Activated T-cell treated with anti-CD3 and anti-CD28 coated beads, Interleukin-2, amount 50 U/mL, for 1 hour (primary cell): Measurements from ENCODE around the gene MYDGF.

Experiments used
- DNase-seq: peaks from one replicate; pipeline ENCODE4 v3.0.0-alpha.2; 2020

MYDGF gene

GRCh38 chr19:4673726-4674125 lies 3.6 kb upstream of the MYDGF start:
- DNase-seq, result no peak

DNA sequence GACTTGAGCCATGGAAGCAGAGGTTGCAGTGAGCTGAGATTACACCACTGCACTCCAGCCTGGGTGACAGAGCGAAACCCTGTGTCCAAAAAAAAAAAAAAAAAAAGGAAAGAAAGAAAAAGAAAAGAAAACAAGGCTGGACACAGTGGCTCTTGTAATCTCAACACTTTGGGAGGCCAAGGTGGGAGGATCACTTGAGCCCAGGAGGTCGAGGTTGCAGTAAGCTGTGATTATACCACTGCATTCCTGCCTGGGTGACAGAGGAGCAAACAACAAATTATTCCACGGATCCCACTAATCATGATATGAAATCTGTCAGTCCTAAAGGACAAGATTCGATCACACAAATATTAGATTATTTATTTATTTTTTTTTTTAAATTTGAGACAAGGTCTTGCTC lies 3.1 kb upstream of the MYDGF start:
- DNase-seq, result no peak

- DNase-seq, result no peak
These were observed 1.2 kb upstream of the MYDGF start for GRCh38 chr19:4671185-4671851.

GRCh38 chr19:4664642-4665041 lies 5.5 kb downstream of the MYDGF start:
- DNase-seq, result no peak

DNA sequence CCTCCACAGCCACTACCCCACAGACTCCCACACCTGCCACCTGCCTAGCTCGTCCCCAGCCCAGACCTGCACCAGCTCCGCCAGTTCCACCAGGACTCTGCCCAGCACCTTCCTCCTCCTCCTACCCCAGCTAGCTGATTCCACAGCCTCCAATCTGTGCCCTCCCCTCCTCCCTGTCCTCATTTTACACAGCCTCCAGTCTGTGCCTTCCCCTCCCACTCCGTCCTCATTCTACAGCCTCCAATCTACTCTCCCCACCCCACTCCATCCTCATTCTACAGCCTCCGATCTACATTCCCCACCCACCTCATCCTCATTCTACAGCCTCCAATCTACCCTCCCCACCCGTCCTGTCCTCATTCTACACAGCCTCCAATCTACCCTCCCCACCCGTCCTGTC lies 7.3 kb downstream of the MYDGF start:
- DNase-seq, result no peak

GRCh38 chr19:4662020-4662695 lies 8.0 kb downstream of the MYDGF start:
- no peak for DNase-seq

DNA sequence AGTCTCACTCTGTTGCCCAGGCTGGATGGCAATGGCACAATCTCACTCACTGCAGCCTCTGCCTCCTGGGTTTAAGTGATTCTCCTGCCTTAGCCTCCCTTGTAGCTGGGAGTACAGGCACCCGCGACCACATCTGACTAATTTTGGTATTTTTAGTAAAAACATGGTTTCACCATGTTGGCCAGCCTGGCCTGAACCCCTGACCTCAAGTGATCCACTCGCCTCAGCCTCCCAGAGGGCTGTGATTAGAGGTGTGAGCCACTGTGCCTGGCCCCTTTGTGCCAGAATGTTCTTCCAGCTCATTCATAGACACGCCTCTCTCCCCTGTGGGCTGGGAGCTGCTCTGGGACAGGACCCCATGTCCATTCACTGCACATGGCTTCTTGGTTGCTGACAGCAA lies 9.1 kb downstream of the MYDGF start:
- no peak for DNase-seq

DNA sequence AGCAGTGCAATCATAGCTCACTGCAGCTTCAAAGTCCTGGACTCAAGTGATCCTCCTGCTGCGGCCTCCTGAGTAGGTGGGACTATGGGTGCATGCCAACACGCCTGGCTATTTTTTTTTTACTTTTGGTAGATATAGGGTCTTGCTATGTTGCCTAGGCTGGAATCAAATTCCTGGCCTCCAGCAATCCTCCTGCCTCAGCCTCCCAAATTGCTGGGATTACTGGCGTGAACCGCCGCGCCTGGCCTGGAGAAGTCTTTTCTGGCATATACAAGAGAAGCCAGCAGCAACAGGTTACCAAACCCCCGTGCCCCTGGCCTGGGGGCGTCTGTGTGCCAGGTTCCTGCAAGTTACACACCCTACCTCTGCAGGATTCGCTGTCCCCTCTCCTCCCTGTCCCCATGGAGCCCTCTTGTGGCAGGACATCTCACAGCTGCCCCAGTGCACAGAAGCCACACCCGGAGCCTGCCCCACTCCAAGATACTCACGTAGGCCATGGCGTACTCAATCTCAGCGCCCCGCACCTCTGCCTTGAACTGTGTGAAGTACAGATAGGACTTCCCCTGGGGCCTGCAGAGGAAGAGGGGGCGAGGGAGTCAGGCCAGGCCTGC lies 9.9 kb downstream of the MYDGF start:
- DNase-seq, result no peak

- DNase-seq, result no peak
These were observed 12.3 kb downstream of the MYDGF start for GRCh38 chr19:4657835-4658234.

DNA sequence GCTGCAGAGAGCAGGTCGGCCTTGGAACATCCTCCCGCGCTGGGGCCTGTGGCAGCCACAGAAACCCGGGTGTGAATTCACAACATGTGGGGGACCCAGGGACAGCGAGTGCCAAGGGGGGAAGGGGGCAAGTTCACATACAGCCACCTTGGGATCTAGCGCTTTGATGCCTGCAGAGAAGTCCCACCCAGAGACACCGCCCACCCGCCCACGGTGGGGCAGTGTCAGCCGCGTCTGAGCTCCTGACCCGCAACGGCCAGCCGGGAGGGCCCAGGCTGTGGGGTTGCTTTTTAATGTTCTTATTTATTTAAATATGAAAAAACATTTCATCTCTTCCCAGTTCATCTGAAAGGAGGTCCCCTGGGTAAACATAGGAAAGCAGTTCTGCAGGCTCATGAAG lies 12.9 kb downstream of the MYDGF start:
- DNase-seq, result no peak

GRCh38 chr19:4656102-4656501 lies 14.0 kb downstream of the MYDGF start:
- DNase-seq, result no peak

- DNase-seq, result no peak
These were observed 15.4 kb downstream of the MYDGF start for GRCh38 chr19:4654437-4655361.

- no peak for DNase-seq
These were observed 16.2 kb downstream of the MYDGF start for GRCh38 chr19:4653793-4654436.

DNA sequence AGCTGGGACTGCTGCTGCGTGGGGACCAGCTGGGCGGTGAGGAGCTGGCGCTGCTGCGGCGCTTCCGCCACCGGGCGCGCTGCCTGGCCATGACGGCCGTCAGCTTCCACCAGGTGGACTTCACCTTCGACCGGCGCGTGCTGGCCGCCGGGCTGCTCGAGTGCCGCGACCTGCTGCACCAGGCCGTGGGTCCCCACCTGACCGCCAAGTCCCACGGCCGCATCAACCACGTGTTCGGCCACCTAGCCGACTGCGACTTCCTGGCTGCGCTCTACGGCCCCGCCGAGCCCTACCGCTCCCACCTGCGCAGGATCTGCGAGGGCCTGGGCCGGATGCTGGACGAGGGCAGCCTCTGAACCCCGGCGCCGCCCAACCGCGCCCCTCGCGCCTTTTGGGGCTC lies 18.1 kb downstream of the MYDGF start:
- DNase-seq, result no peak

- DNase-seq, result no peak
These were observed 20.0 kb downstream of the MYDGF start for GRCh38 chr19:4650159-4650558.

GRCh38 chr19:4649392-4650047 lies 20.6 kb downstream of the MYDGF start:
- no peak for DNase-seq

GRCh38 chr19:4647676-4648644 lies 22.2 kb downstream of the MYDGF start:
- DNase-seq, result no peak

DNA sequence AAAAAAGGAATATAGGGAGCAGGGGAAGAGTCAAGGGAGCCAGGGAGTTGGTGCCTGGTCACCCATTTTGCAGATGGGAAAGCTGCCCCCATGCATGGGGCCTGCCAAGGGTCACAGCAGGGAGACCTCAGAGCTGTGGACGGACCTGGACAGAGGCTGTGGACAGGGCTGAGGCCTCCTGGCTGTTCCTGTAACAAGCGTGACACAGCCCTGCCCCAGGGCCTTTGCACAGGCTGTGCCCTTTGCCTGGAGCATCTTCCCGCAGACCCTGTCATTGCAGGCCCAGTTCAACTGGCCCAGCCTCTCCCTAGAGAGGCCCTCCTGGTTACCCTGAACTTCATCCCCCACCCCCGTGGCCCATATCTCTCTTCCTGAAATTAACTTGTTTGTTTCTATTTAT lies 24.4 kb downstream of the MYDGF start:
- DNase-seq, result no peak

DNA sequence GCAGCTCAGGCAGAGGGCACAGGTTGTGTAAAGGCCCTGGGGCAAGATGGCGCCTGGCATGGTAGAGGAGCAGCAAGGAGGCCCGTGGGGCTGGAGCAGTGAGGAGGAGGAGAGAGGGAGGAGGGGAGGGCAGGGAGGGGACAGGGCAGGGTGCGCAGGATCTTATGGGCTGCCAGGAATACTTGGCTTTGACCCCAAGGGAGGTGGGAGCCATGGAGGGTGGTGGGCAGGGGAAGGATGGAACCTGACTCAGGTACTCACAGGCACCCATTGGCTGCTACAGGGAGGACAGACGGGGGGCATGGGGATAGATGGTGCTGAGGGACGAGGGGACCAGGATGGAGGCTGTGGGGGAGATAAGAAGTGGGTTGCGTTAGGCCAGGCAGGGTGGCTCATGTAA lies 27.5 kb downstream of the MYDGF start:
- no peak for DNase-seq

GRCh38 chr19:4641132-4641531 lies 29.0 kb downstream of the MYDGF start:
- no peak for DNase-seq
